ENCODE data around the gene NHSL2. TPM values are rescaled to one million over a fixed set of nuclear protein-coding genes. Genes with fewer than 3 reads are reported as not detected.
A peak's percentile ranks its signal among the peaks of the same experiment; 100 is the strongest.

NHSL2 gene
- total RNA-seq, 1 donor from 2014 or later = 13.0 TPM

- Histone ChIP-seq H3K27ac (ENCODE audit: low read depth, low read length) (no peak overlapping the region), H3K27me3 (ENCODE audit: insufficient read depth, low read length) (no peaks in the 10 kb centered on the region), H3K9ac (ENCODE audit: low read length) (no peak overlapping the region), H3K79me2 (ENCODE audit: insufficient read depth, low read length) (no peaks in the 10 kb centered on the region), H3K4me1 (ENCODE audit: insufficient read depth, low read length) (peaks cover 38% of the 10 kb centered on the region), H3K4me2 (ENCODE audit: low read length) (no peak overlapping the region), H3K4me3 (ENCODE audit: insufficient read depth, low read depth, low read length) (no peak overlapping the region), H2AFZ (ENCODE audit: low read depth, low read length) (no peak overlapping the region), H4K20me1 (ENCODE audit: insufficient read depth, low read length) (no peaks in the 10 kb centered on the region), H3K9me3 (ENCODE audit: insufficient read depth, low read depth, low read length) (no peaks in the 10 kb centered on the region), H3K36me3 (ENCODE audit: insufficient read depth, low read length) (no peaks in the 10 kb centered on the region)
- Mint-ChIP-seq H3K4me3 (ENCODE audit: unreplicated experiment) (no peak overlapping the region), H3K9me3 (ENCODE audit: unreplicated experiment) (no peaks in the 10 kb centered on the region), H3K4me1 (ENCODE audit: low read depth, unreplicated experiment) (peaks cover 21% of the 10 kb centered on the region), H3K27ac (ENCODE audit: unreplicated experiment) (peak overlapping the region; percentile 36), H3K36me3 (ENCODE audit: low read depth, unreplicated experiment) (no peaks in the 10 kb centered on the region), H3K27me3 (ENCODE audit: low read depth, unreplicated experiment) (no peaks in the 10 kb centered on the region)
- FAIRE-seq (no peak), DNase-seq (ENCODE audit: low read depth) (no peak)
- TF ChIP-seq CTCF (IDR thresholded peaks at IDR 0.05; ENCODE audit: insufficient read depth, low read depth, low read length) = no peak
- TF ChIP-seq EZH2 (IDR thresholded peaks at IDR 0.05; ENCODE audit: insufficient read depth, low read length) = no peak
Observed at GRCh38 chrX:72122621-72123337, 212.1 kb downstream of the NHSL2 start.

GRCh38 chrX:72123471-72124185, 213.0 kb downstream of the NHSL2 start:
- H3K36me3 ChIP-seq (ENCODE audit: insufficient read depth, low read length) = no peaks in the 10 kb centered on the region
- H3K9me3 ChIP-seq (ENCODE audit: insufficient read depth, low read depth, low read length) = no peaks in the 10 kb centered on the region
- no peaks in the 10 kb centered on the region for H3K36me3 Mint-ChIP-seq (ENCODE audit: low read depth, unreplicated experiment)
- peaks cover 24% of the 10 kb centered on the region for H3K4me1 Mint-ChIP-seq (ENCODE audit: low read depth, unreplicated experiment)
- FAIRE-seq = no peak
- no peak overlapping the region for H3K9ac ChIP-seq (ENCODE audit: low read length)
- no peak overlapping the region for H3K4me3 ChIP-seq (ENCODE audit: insufficient read depth, low read depth, low read length)
- H3K27ac ChIP-seq (ENCODE audit: low read depth, low read length) = no peak overlapping the region
- no peak overlapping the region for H3K4me3 Mint-ChIP-seq (ENCODE audit: unreplicated experiment)
- no peaks in the 10 kb centered on the region for H3K9me3 Mint-ChIP-seq (ENCODE audit: unreplicated experiment)
- H2AFZ ChIP-seq (ENCODE audit: low read depth, low read length) = no peak overlapping the region
- H3K27ac Mint-ChIP-seq (ENCODE audit: unreplicated experiment) = peak overlapping the region; percentile 77
- H4K20me1 ChIP-seq (ENCODE audit: insufficient read depth, low read length) = no peaks in the 10 kb centered on the region
- H3K4me1 ChIP-seq (ENCODE audit: insufficient read depth, low read length) = peaks cover 38% of the 10 kb centered on the region
- no peaks in the 10 kb centered on the region for H3K79me2 ChIP-seq (ENCODE audit: insufficient read depth, low read length)
- H3K4me2 ChIP-seq (ENCODE audit: low read length) = peak overlapping the region; percentile 19
- TF ChIP-seq CTCF (IDR thresholded peaks at IDR 0.05; ENCODE audit: insufficient read depth, low read depth, low read length) (no peak), EZH2 (IDR thresholded peaks at IDR 0.05; ENCODE audit: insufficient read depth, low read length) (no peak)
- H3K27me3 Mint-ChIP-seq (ENCODE audit: low read depth, unreplicated experiment) = no peaks in the 10 kb centered on the region
- H3K27me3 ChIP-seq (ENCODE audit: insufficient read depth, low read length) = no peaks in the 10 kb centered on the region
- peak; percentile 22 for DNase-seq (ENCODE audit: low read depth)
